Activated CD4-positive, alpha-beta T cell treated with anti-CD3 and anti-CD28 coated beads, Interleukin-2, amount 50 U/mL, for 16 hours (primary cell): Measurements from ENCODE around the gene GDF2.

Experiments
- DNase-seq: peaks from one replicate; pipeline ENCODE4 v3.0.0-alpha.2; 2020

Gene GDF2

GRCh38 chr10:47314416-47314970, 7.8 kb upstream of the GDF2 start:
- no peak for DNase-seq

- no peak for DNase-seq
Measured at GRCh38 chr10:47315421-47315820, 6.8 kb upstream of the GDF2 start.

- no peak for DNase-seq
Measured at GRCh38 chr10:47316131-47316530, 6.1 kb upstream of the GDF2 start.

GRCh38 chr10:47317251-47317650, 5.0 kb upstream of the GDF2 start:
- no peak for DNase-seq

GRCh38 chr10:47318706-47319105, 3.5 kb upstream of the GDF2 start:
- no peak for DNase-seq

- DNase-seq, result no peak
Measured at GRCh38 chr10:47319784-47320183, 2.5 kb upstream of the GDF2 start.

GRCh38 chr10:47320812-47321211, 1.4 kb upstream of the GDF2 start:
- no peak for DNase-seq

- no peak for DNase-seq
Measured at GRCh38 chr10:47321521-47322195, 596 bp upstream of the GDF2 start.

GRCh38 chr10:47323087-47323486, 833 bp downstream of the GDF2 start:
- DNase-seq, result no peak

- no peak for DNase-seq
Measured at GRCh38 chr10:47323636-47324296, 1.5 kb downstream of the GDF2 start.

- DNase-seq, result no peak
Measured at GRCh38 chr10:47325303-47326291, 3.3 kb downstream of the GDF2 start.

GRCh38 chr10:47326306-47326926, 4.2 kb downstream of the GDF2 start:
- DNase-seq, result no peak

GRCh38 chr10:47326927-47327330, 4.7 kb downstream of the GDF2 start:
- DNase-seq, result no peak

- DNase-seq, result no peak
Measured at GRCh38 chr10:47329855-47330254, 7.6 kb downstream of the GDF2 start.

- no peak for DNase-seq
Measured at GRCh38 chr10:47330366-47330765, 8.1 kb downstream of the GDF2 start.

- DNase-seq, result no peak
Measured at GRCh38 chr10:47330804-47331203, 8.6 kb downstream of the GDF2 start.

GRCh38 chr10:47331491-47331890, 9.2 kb downstream of the GDF2 start:
- DNase-seq, result no peak

- DNase-seq, result no peak
Measured at GRCh38 chr10:47331954-47332353, 9.7 kb downstream of the GDF2 start.

GRCh38 chr10:47332371-47332770, 10.1 kb downstream of the GDF2 start:
- no peak for DNase-seq

- DNase-seq, result no peak
Measured at GRCh38 chr10:47332946-47333345, 10.7 kb downstream of the GDF2 start.

- no peak for DNase-seq
Measured at GRCh38 chr10:47333532-47333931, 11.3 kb downstream of the GDF2 start.

- no peak for DNase-seq
Measured at GRCh38 chr10:47334466-47335295, 12.4 kb downstream of the GDF2 start.
